Neural cell (in vitro differentiated cells): ENCODE results near the gene TNFRSF8. TPM values are rescaled to one million over a fixed set of nuclear protein-coding genes. Genes with fewer than 3 reads are reported as not detected.

Experiments
- H2AFZ ChIP-seq: fragments of 200-600, 300-800 bp; sonication (generic), shearing (Covaris generic); 2 replicates; pipeline ENCODE4 v1.6.0; 2014; ENCODE audit warnings: low read depth, mild to moderate bottlenecking, antibody characterized with exemption, low read length, moderate library complexity
- H3F3A ChIP-seq: fragments of 200-600 bp; shearing (Covaris generic); 2 replicates; pipeline ENCODE4 v1.6.1; 2016; ENCODE audit warnings: mild to moderate bottlenecking, moderate library complexity, mixed read lengths, antibody characterized with exemption, low read length; ENCODE audit not compliant: insufficient read depth, poor library complexity, severe bottlenecking
- H3K27ac ChIP-seq: fragments of 200-600, 300-800 bp; sonication (generic), shearing (Covaris generic); 2 replicates; pipeline ENCODE4 v1.5.1; 2014; ENCODE audit warnings: mild to moderate bottlenecking, low read length, moderate library complexity
- H3K27me3 ChIP-seq: fragments of 300-800, 200-600 bp; sonication (generic), shearing (Covaris generic); 2 replicates; pipeline ENCODE4 v1.6.0; 2014; ENCODE audit warnings: mild to moderate bottlenecking, low read depth, low read length, moderate library complexity; ENCODE audit not compliant: insufficient read depth
- H3K36me3 ChIP-seq: fragments of 300-800, 200-600 bp; sonication (generic), shearing (Covaris generic); 2 replicates; pipeline ENCODE4 v1.5.1; 2014; ENCODE audit warnings: mild to moderate bottlenecking, antibody characterized with exemption, low read length, moderate library complexity; ENCODE audit not compliant: insufficient read depth
- H3K4me2 ChIP-seq: fragments of 300-800, 200-600 bp; sonication (generic), shearing (Covaris generic); 2 replicates; pipeline ENCODE4 v1.6.0; 2014; ENCODE audit warnings: mild to moderate bottlenecking, low read length
- H3K4me3 ChIP-seq: fragments of 300-800, 200-600 bp; sonication (generic), shearing (Covaris generic); 2 replicates; pipeline ENCODE4 v1.5.1; 2014; ENCODE audit warnings: mild to moderate bottlenecking, low read length, moderate library complexity
- H3K79me2 ChIP-seq: fragments of 200-600 bp; shearing (Covaris generic); replicated peaks from 2 replicates; pipeline ENCODE4 v1.6.0; 2014; ENCODE audit warnings: mild to moderate bottlenecking, low read length, moderate library complexity; ENCODE audit not compliant: insufficient read depth
- H3K9ac ChIP-seq: fragments of 300-800, 200-600 bp; sonication (generic), shearing (Covaris generic); 2 replicates; pipeline ENCODE4 v1.6.1; 2016; ENCODE audit warnings: mild to moderate bottlenecking, low read length, mixed read lengths
- H3K9me2 ChIP-seq: fragments of 200-600 bp; shearing (Covaris generic); 2 replicates; pipeline ENCODE4 v1.6.1; 2016; ENCODE audit warnings: mild to moderate bottlenecking, low read length, mixed read lengths; ENCODE audit not compliant: insufficient read depth
- H3K9me3 ChIP-seq: fragments of 200-600, 300-800 bp; sonication (generic), shearing (Covaris generic); 2 replicates; pipeline ENCODE4 v1.6.1; 2016; ENCODE audit warnings: mild to moderate bottlenecking, mixed run types, low read length, moderate library complexity, mixed read lengths
- H4K20me1 ChIP-seq: fragments of 200-600 bp; shearing (Covaris generic); 2 replicates; pipeline ENCODE4 v1.6.1; 2016; ENCODE audit warnings: mild to moderate bottlenecking, mixed run types; ENCODE audit not compliant: insufficient read depth
- CTCF ChIP-seq: fragments of 450-650 bp; IDR thresholded peaks from 2 replicates; pipeline ENCODE4 v1.5.1; 2014; ENCODE audit warnings: antibody characterized with exemption, mild to moderate bottlenecking, moderate library complexity; ENCODE audit not compliant: poor library complexity, severe bottlenecking
- EP300 ChIP-seq: fragments of 450-650 bp; conservative IDR thresholded peaks from 2 replicates; pipeline ENCODE4 v1.6.1; 2014; ENCODE audit warnings: antibody characterized with exemption, mild to moderate bottlenecking, moderate library complexity; ENCODE audit not compliant: poor library complexity, severe bottlenecking
- EZH2 ChIP-seq: fragments of 200-600, 300-800 bp; shearing (Covaris generic), sonication (generic); IDR thresholded peaks from 2 replicates; pipeline ENCODE4 v1.6.1; 2014; ENCODE audit warnings: antibody characterized with exemption, low read length, borderline replicate concordance, mild to moderate bottlenecking; ENCODE audit not compliant: insufficient read depth, poor library complexity, severe bottlenecking
- MXI1 ChIP-seq: fragments of 450-650 bp; conservative IDR thresholded peaks from 2 replicates; pipeline ENCODE4 v1.6.1; 2014; ENCODE audit warnings: antibody characterized with exemption, mild to moderate bottlenecking; ENCODE audit not compliant: poor library complexity, severe bottlenecking
- POLR2AphosphoS5 ChIP-seq: IDR thresholded peaks from 2 replicates; pipeline ENCODE4 v1.6.1; 2012
- RAD21 ChIP-seq: fragments of 450-650 bp; conservative IDR thresholded peaks from 2 replicates; pipeline ENCODE4 v1.6.1; 2014; ENCODE audit warnings: antibody characterized with exemption, mild to moderate bottlenecking, moderate library complexity
- REST ChIP-seq: IDR thresholded peaks from 2 replicates; pipeline ENCODE4 v1.6.1; 2012; ENCODE audit warnings: borderline replicate concordance
- SMC3 ChIP-seq: fragments of 450-650 bp; conservative IDR thresholded peaks from 2 replicates; pipeline ENCODE4 v1.6.1; 2014; ENCODE audit warnings: antibody characterized with exemption, mild to moderate bottlenecking, moderate library complexity; ENCODE audit not compliant: poor library complexity
- TAF1 ChIP-seq: IDR thresholded peaks from 2 replicates; pipeline ENCODE4 v1.6.1; 2012; ENCODE audit warnings: low read depth
- polyA plus RNA-seq: library from polyadenylated mRNA; depleted of rRNA; stranded (reverse); fragments of >200 nt; gene quantifications from 2 replicates; pipeline ENCODE4 v1.2.3, GENCODE V29; 2014

TNFRSF8 gene
- polyA plus RNA-seq, 1 donor from 2014 or later: not detected

GRCh38 chr1:12081648-12082396 is 18.7 kb downstream of the TNFRSF8 start:
- no peaks in the 10 kb centered on the region for H3K27me3 ChIP-seq
- H3K9me2 ChIP-seq: no peaks in the 10 kb centered on the region
- H3K4me3 ChIP-seq: no peak overlapping the region
- H2AFZ ChIP-seq: no peak overlapping the region
- H3K4me2 ChIP-seq: no peak overlapping the region
- H3F3A ChIP-seq: no peaks in the 10 kb centered on the region
- TF ChIP-seq CTCF (no peak), EZH2 (no peak), EP300 (no peak), TAF1 (no peak), POLR2AphosphoS5 (no peak), SMC3 (no peak)
- no peaks in the 10 kb centered on the region for H4K20me1 ChIP-seq
- no peak overlapping the region for H3K27ac ChIP-seq
- H3K9me3 ChIP-seq: peaks cover 7% of the 10 kb centered on the region
- no peaks in the 10 kb centered on the region for H3K36me3 ChIP-seq
- H3K79me2 ChIP-seq: no peaks in the 10 kb centered on the region
- H3K9ac ChIP-seq: no peak overlapping the region

- Histone ChIP-seq H3K4me2 (no peak overlapping the region), H3K27me3 (no peaks in the 10 kb centered on the region), H3K9me2 (no peaks in the 10 kb centered on the region), H4K20me1 (no peaks in the 10 kb centered on the region), H2AFZ (no peak overlapping the region), H3F3A (no peaks in the 10 kb centered on the region), H3K9ac (no peak overlapping the region), H3K36me3 (no peaks in the 10 kb centered on the region), H3K9me3 (peaks cover 7% of the 10 kb centered on the region), H3K79me2 (no peaks in the 10 kb centered on the region), H3K4me3 (no peak overlapping the region), H3K27ac (no peak overlapping the region)
- TF ChIP-seq EP300 (no peak), REST (no peak), RAD21 (no peak), TAF1 (no peak), POLR2AphosphoS5 (no peak), CTCF (no peak), MXI1 (no peak)
Measured at GRCh38 chr1:12082988-12083387, 19.9 kb downstream of the TNFRSF8 start.
